Ishikawa (cell line): ENCODE measurements around the gene ABCC10.

Experiments
- FOXM1 ChIP-seq: IDR thresholded peaks from 2 replicates; pipeline ENCODE4 v1.6.1; 2012; ENCODE audit warnings: low read depth, borderline replicate concordance
- MAX ChIP-seq: IDR thresholded peaks from 2 replicates; pipeline ENCODE4 v1.6.1; 2012
- NFIC ChIP-seq: IDR thresholded peaks from 2 replicates; pipeline ENCODE4 v1.6.1; 2012
- RAD21 ChIP-seq: IDR thresholded peaks from 2 replicates; pipeline ENCODE4 v1.6.1; 2012; ENCODE audit warnings: low read depth
- TAF1 ChIP-seq: IDR thresholded peaks from 2 replicates; pipeline ENCODE4 v1.6.1; 2012; ENCODE audit warnings: low read depth, mild to moderate bottlenecking
- YY1 ChIP-seq: IDR thresholded peaks from 2 replicates; pipeline ENCODE4 v1.6.1; 2012; ENCODE audit warnings: low read depth
- ZBTB7A ChIP-seq: IDR thresholded peaks from 2 replicates; pipeline ENCODE4 v1.6.1; 2012; ENCODE audit warnings: low read depth

DNA sequence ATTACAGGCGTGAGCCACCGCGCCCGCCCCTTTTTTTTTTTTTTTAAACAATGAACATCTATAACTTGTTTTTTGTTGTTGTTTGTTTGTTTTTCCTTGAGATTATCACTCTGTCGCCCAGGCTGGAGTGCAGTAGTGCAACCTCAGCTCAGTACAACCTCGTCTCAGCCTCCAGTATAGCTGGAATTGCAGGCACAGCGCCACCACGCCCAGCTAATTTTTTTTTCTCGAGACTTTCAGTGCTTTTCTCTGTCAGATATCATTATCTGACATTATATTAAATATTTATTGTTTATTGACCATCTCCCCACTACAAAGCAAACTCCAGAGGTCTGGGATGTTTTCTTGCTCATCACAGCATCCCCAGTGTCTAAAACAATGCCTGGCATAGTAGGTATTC lies 30.3 kb downstream of the ABCC10 start:
- TF ChIP-seq RAD21 (no peak), YY1 (no peak), ZBTB7A (no peak), FOXM1 (no peak), TAF1 (no peak), MAX (no peak), NFIC (no peak)
